ENCODE measurements around the gene ADORA2A. TPM values are rescaled to one million over a fixed set of nuclear protein-coding genes. Genes with fewer than 3 reads are reported as not detected.

Gene ADORA2A
- total and polyA plus RNA-seq, 10 of the 15 experiments (the other 5 are each of a cell fraction or from before 2014, with no cell fraction given), result 0.69 to 31.2 (median 18.3) TPM

- POLR2A ChIA-PET, result interaction anchor here (0.6 kb wide), 1 partner anchor 129 kb away, joined by 3 read pairs; no protein-coding TSS in a partner anchor
- RAD21 ChIA-PET (ENCODE audit: unreplicated experiment), result interaction anchor here (1.2 to 1.5 kb wide), 3 partner anchors 8 to 114 kb away, joined by 3 to 4 read pairs (median 3); no protein-coding TSS in a partner anchor
- DNase-seq (ENCODE audit: low read depth, low spot score), result no peak
- intact Hi-C loops (cut with micrococcal nuclease; ENCODE audit: unreplicated experiment) (no loop called here), in situ Hi-C loops (cut with MboI) (no loop called here)
- H3K27ac ChIP-seq (ENCODE audit: control insufficient read depth, insufficient read depth), result no peak overlapping the region
- H3K36me3 ChIP-seq (ENCODE audit: control insufficient read depth in 2 of 2, insufficient read depth in 2 of 2, low read length in 1 of 2), result peaks cover 1 to 7% of the 10 kb centered on the region in 2 experiments; a peak in 3 of 4 replicates
- no peak overlapping the region for H3K4me3 ChIP-seq
- 98% methylated on average over 3 of the region's 3 CpGs for WGBS (ENCODE audit: insufficient coverage, insufficient replicate concordance, low lambda C conversion rate, missing lambda C conversion rate)
- H4K20me1 ChIP-seq (ENCODE audit: control insufficient read depth, insufficient read depth), result no peaks in the 10 kb centered on the region
- no peak for FAIRE-seq
- no peak for TF ChIP-seq E4F1 (IDR thresholded peaks at IDR 0.05; ENCODE audit: borderline replicate concordance, partially characterized antibody)
- TF ChIP-seq EZH2 (IDR thresholded peaks at IDR 0.05; ENCODE audit: borderline replicate concordance, control insufficient read depth, low read depth, low read length), result no peak
- no peak for TF ChIP-seq STAT3 (IDR thresholded peaks at IDR 0.05; ENCODE audit: low read depth, low read length)
- TF ChIP-seq CEBPB (IDR thresholded peaks at IDR 0.05; ENCODE audit: borderline replicate concordance in 1 of 2, low read depth in 2 of 2, low read length in 2 of 2), result no peak
- no peak for TF ChIP-seq CTCF (IDR thresholded peaks at IDR 0.05 in 2 of 3, conservative IDR thresholded peaks at IDR 0.05 in 1 of 3; ENCODE audit: control insufficient read depth in 2 of 3, extremely low read depth in 1 of 3, insufficient read depth in 1 of 3, low read depth in 3 of 3, low read length in 3 of 3)
- no peak for TF ChIP-seq ATF7 (IDR thresholded peaks at IDR 0.05; ENCODE audit: low read depth)
- TF ChIP-seq ZNF274 (IDR thresholded peaks at IDR 0.05; ENCODE audit: insufficient read depth, insufficient read length), result no peak
- no peak for TF ChIP-seq PAX8 (IDR thresholded peaks at IDR 0.05)
- no peak for TF ChIP-seq E2F8 (IDR thresholded peaks at IDR 0.05; ENCODE audit: low read depth, partially characterized antibody)
- no peak for TF ChIP-seq CBX5 (IDR thresholded peaks at IDR 0.05; ENCODE audit: low read depth)
- H3K4me2 ChIP-seq (ENCODE audit: control insufficient read depth, insufficient read depth), result no peak overlapping the region
- no peaks in the 10 kb centered on the region for H3K9me3 ChIP-seq (replicated peaks; ENCODE audit: control insufficient read depth, insufficient read depth, low read length)
- BruUV-seq (replicated peaks), result no TSS peak
- H2AFZ ChIP-seq (ENCODE audit: control insufficient read depth, low read depth, low read length), result no peak overlapping the region
- peaks cover 7% of the 10 kb centered on the region for H3K4me1 ChIP-seq (ENCODE audit: control insufficient read depth, insufficient read depth, low read length)
- no peak for ATAC-seq
- CTCF ChIA-PET, result interaction anchor here (1.4 to 1.7 kb wide), 3 partner anchors 9 to 134 kb away, joined by 4 read pairs; no protein-coding TSS in a partner anchor
- no peaks in the 10 kb centered on the region for H3K27me3 ChIP-seq (replicated peaks in 1 of 2; ENCODE audit: control insufficient read depth in 2 of 2, insufficient read depth in 2 of 2, low read length in 1 of 2)
- SMC1A ChIA-PET (ENCODE audit: uncharacterized antibody, unreplicated experiment), result interaction anchor here (1.2 to 1.6 kb wide), 3 partner anchors 9 to 66 kb away, joined by 3 to 5 read pairs (median 4); no protein-coding TSS in a partner anchor
- no peak overlapping the region for H3K9ac ChIP-seq (ENCODE audit: control insufficient read depth, insufficient read depth, low read length)
- no peaks in the 10 kb centered on the region; the same call in 1 of the 2 replicates for H3K79me2 ChIP-seq (ENCODE audit: control insufficient read depth, insufficient read depth, low read length)
These were observed 33.6 kb upstream of the ADORA2A start for GRCh38 chr22:24393848-24394247.
